Peyer's patch (tissue), 4 donors: ENCODE data around the gene PHKA2.

Experiments used
- CTCF ChIP-seq, 6 experiments: fragments of 450-650 bp in 4 of 6; fragments of 200-600 bp in 2 of 6; sonication (generic) in 1 of 6; IDR thresholded peaks; one replicate each; pipeline ENCODE4 v1.5.1; 2017 to 2019; ENCODE audit warnings: antibody characterized with exemption in 6 of 6, mild to moderate bottlenecking in 3 of 6, moderate library complexity in 1 of 6
- POLR2A ChIP-seq, 2 donors: fragments of 450-650 bp; IDR thresholded peaks; one replicate each; pipeline ENCODE4 v1.5.1; 2017; ENCODE audit warnings: antibody characterized with exemption in 2 of 2, mild to moderate bottlenecking in 2 of 2, moderate library complexity in 2 of 2

GRCh38 chrX:18883961-18884765 is 99.8 kb downstream of the PHKA2 start:
- TF ChIP-seq CTCF (IDR thresholded peaks at IDR 0.05) (no peak), POLR2A (IDR thresholded peaks at IDR 0.05) (no peak)
